A549 (cell line): ENCODE results near the gene ELAVL4.
"Not testable (repeated sequence)": the region's sequence is repeated elsewhere in the genome, so short reads cannot be mapped to it uniquely, and the experiment has no call there.

ENCODE experiments used
- CHD2 ChIP-seq: fragments of 150-350 bp; IDR thresholded peaks from 2 replicates; pipeline ENCODE4 v1.6.1; 2014; ENCODE audit warnings: low read length; ENCODE audit not compliant: partially characterized antibody
- CTCF ChIP-seq: fragments of >200 bp; sonication (Bioruptor Twin); formaldehyde crosslinking; IDR thresholded peaks from 3 replicates; pipeline ENCODE4 v1.5.1; 2016
- EP300 ChIP-seq, 2 experiments: fragments of >200 bp; sonication (Bioruptor Twin); formaldehyde crosslinking; IDR thresholded peaks; 2 replicates in 1 of 2; 3 replicates in 1 of 2; pipeline ENCODE4 v1.6.1; 2016 to 2017
- MAX ChIP-seq: IDR thresholded peaks from 2 replicates; pipeline ENCODE4 v1.6.1; 2012
- POLR2A ChIP-seq: IDR thresholded peaks from 2 replicates; pipeline ENCODE4 v1.6.1; 2012; ENCODE audit warnings: mild to moderate bottlenecking, low read length

GRCh38 chr1:50166351-50166750, 57.6 kb downstream of the ELAVL4 start:
- not testable (repeated sequence) for TF ChIP-seq EP300 (IDR thresholded peaks at IDR 0.05); CTCF; CHD2; POLR2A; MAX
